AG09319 (cell line): Measurements from ENCODE around the gene FAIM2.
"Not testable (repeated sequence)": the region's sequence is repeated elsewhere in the genome, so short reads cannot be mapped to it uniquely, and the experiment has no call there.

Experiments used
- DNase-seq: peaks from one replicate; pipeline ENCODE4 v3.0.0-alpha.2; 2010; ENCODE audit warnings: low read depth; ENCODE audit errors: extremely low read depth
- CTCF ChIP-seq: IDR thresholded peaks from 2 replicates; pipeline ENCODE4 v1.5.1; 2011; ENCODE audit warnings: low read depth, mild to moderate bottlenecking, inconsistent platforms, low read length, moderate library complexity

FAIM2 gene

DNA sequence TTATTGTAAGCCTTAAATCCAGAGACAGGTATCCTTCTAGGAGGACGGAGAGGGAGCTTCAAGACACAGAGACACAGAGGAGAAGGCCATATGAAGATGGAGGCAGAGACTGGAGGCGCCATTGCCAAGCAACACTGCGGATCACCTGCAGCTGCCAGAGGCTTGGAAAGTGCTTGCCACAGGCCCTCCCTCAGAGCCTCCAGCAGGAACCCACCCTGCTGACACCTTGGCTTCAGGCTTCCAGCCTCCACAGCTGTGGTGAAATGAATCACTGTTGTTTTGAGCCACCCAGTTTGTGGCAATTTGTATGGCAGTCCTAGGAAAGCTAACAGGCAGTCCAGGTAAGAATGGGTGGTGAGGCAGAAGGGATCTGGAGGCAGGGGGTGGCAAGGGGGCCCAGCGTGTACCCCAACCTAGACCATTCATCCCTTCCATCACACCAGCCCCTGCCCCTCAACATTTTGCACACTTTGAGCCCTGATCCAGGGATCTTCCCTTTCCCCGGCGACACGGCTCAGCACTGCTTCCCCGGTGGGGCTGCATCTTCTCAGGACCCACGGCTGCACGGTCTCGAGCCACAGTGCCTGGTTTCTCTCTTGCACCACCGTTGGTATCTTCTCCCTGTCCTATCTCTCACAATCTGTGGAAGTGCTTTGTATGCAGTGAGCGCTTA is 38.5 kb downstream of the FAIM2 start:
- DNase-seq: no peak
- TF ChIP-seq CTCF: no peak

DNA sequence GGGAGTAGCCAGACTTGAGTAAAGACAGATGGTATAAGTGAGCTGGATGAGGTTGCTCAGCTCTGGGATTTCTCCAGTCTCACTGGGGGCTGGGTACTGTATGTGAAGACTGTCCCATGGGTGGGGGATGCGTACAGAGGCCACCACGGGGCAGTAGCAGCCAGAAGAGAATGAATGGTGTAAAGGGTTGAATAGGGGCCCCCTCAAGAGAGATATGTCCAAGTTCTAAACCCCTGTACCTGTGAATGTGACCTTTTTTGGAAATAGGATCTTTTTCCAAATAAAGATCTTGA is 39.0 kb downstream of the FAIM2 start:
- no peak for DNase-seq
- no peak for TF ChIP-seq CTCF

- no peak for DNase-seq
- TF ChIP-seq CTCF: no peak
Observed at GRCh38 chr12:49863946-49864797, 39.5 kb downstream of the FAIM2 start.

DNA sequence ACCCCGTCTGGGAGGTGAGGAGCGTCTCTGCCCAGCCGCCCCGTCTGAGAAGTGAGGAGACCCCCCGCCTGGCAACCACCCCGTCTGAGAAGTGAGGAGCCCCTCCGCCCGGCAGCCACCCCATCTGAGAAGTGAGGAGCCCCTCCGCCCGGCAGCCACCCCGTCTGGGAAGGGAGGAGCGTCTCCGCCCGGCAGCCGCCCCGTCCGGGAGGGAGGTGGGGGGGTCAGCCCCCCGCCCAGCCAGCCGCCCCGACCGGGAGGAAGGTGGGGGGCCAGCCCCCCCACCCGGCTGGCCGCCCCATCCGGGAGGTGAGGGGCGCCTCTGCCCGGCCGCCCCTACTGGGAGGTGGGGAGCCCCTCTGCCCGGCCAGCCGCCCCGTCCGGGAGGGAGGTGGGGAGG is 42.8 kb downstream of the FAIM2 start:
- not testable (repeated sequence) for DNase-seq

DNA sequence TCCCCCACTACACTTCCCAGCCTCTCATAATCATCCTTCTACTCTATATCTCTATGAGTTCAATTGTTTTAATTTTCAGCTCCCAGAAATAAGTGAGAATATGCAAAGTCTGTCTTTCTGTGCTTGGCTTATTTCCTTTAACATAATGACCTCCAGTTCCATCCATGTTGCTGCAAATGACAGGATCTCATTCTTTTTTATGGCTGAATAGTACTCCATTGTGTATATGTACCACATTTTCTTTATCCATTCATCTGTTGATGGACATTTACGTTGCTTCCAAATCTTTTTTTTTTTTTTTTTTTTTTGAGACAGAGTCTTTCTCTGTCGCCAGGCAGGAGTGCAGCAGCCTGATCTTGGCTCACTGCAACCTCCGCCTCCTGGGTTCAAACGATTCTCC is 47.8 kb downstream of the FAIM2 start:
- DNase-seq: not testable (repeated sequence)

DNA sequence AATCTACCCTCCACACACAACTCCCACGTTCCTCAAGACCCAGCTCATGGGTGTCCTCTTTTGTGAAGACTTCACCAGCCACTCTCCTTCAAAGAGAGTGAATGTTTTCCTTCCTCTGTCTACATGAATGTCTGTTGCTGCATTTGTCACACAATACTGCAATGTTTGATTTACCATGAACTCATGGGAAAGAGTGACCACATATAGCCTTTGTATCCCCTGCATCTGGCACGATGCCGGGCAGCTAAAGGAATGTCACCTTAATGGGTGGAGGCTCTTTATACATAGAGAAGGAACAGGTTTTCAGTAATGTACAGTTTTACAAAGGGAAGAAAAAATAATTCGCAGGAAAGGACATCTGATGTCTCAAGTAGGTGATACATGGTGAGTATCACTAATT is 48.7 kb downstream of the FAIM2 start:
- TF ChIP-seq CTCF: no peak
- DNase-seq: no peak

DNA sequence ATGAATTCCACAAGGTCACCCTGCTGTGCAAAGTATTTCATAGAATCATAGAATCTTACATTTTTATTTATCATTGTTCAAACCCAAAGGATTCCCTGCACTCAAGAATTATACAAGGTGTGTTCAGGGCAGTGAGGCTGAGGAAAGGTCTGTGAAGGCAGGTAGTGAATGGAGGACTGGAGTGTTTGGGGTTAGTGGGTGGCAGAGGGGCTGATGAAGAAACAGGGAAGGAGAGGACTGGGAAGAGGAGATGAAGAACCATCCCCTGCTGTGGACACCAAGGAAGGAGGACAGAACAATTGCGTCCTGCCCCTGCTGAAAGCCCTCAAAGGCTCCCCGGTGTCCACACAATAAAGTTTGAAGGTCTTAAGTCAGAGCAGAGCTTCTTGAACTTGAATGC is 50.0 kb downstream of the FAIM2 start:
- TF ChIP-seq CTCF: no peak
- no peak for DNase-seq

- DNase-seq: no peak
- no peak for TF ChIP-seq CTCF
Observed at GRCh38 chr12:49847161-49847560, 56.5 kb downstream of the FAIM2 start.
